Sigmoid colon (tissue), 3 donors: Measurements from ENCODE around the gene TXNRD2.

Source experiments
- POLR2A ChIP-seq, 2 donors: fragments of 450-650 bp; IDR thresholded peaks; one replicate each; pipeline ENCODE4 v1.6.1; 2016; ENCODE audit warnings: antibody characterized with exemption in 2 of 2, mild to moderate bottlenecking in 2 of 2, moderate library complexity in 2 of 2
- TF ChIP-seq, protein P1 (sequence below), 4 experiments: fragments of 450-650 bp in 3 of 4; fragments of 200-600 bp in 1 of 4; IDR thresholded peaks; one replicate each; pipeline ENCODE4 v1.5.1; 2016 to 2019; ENCODE audit warnings: antibody characterized with exemption in 4 of 4, mild to moderate bottlenecking in 3 of 4, moderate library complexity in 2 of 4

DNA sequence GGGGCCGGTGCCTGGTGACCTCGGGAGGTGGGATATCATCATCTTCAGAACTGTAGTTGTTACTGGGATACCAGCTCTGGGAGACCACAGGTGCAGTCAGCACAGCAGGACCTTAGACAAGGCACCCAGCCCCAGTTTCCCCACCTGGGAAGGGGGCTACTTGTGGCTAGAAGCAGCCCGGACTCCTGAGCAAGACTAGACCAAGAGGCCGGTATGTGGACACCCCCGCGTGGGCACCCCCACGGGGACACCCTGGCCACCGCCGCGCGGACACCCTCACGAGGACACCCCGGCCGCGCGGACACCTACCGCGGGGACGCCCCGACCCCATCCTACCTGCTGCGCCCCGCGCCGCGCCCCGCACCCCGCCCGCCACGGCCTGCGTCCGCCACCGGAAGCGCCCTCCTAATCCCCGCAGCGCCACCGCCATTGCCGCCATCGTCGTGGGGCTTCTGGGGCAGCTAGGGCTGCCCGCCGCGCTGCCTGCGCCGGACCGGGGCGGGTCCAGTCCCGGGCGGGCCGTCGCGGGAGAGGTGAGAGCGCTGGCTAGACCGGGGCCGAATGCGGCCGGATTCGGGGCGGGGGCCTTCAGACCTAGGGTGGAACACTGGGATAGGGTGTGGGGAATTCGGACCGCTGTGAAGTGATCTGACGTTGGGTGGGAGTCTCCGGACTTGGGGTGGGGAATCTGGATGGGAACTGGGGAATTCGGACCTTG is at the start of gene TXNRD2, which contains the start of gene COMT:
- TF ChIP-seq, protein P1, sequence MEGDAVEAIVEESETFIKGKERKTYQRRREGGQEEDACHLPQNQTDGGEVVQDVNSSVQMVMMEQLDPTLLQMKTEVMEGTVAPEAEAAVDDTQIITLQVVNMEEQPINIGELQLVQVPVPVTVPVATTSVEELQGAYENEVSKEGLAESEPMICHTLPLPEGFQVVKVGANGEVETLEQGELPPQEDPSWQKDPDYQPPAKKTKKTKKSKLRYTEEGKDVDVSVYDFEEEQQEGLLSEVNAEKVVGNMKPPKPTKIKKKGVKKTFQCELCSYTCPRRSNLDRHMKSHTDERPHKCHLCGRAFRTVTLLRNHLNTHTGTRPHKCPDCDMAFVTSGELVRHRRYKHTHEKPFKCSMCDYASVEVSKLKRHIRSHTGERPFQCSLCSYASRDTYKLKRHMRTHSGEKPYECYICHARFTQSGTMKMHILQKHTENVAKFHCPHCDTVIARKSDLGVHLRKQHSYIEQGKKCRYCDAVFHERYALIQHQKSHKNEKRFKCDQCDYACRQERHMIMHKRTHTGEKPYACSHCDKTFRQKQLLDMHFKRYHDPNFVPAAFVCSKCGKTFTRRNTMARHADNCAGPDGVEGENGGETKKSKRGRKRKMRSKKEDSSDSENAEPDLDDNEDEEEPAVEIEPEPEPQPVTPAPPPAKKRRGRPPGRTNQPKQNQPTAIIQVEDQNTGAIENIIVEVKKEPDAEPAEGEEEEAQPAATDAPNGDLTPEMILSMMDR (IDR thresholded peaks at IDR 0.05) = no peak
- peak; percentile 21 to 64 for TF ChIP-seq POLR2A (IDR thresholded peaks at IDR 0.05)
